ENCODE data around the gene RASGRF1. TPM values are rescaled to one million over a fixed set of nuclear protein-coding genes. Genes with fewer than 3 reads are reported as not detected.

The RASGRF1 gene
- total RNA-seq, 1 donor from 2014 or later = not detected

- Mint-ChIP-seq H3K9me3 (ENCODE audit: unreplicated experiment) (no peaks in the 10 kb centered on the region), H3K4me3 (ENCODE audit: unreplicated experiment) (no peak overlapping the region), H3K27me3 (ENCODE audit: unreplicated experiment) (peaks cover 4% of the 10 kb centered on the region), H3K4me1 (ENCODE audit: unreplicated experiment) (no peaks in the 10 kb centered on the region), H3K27ac (ENCODE audit: unreplicated experiment) (no peak overlapping the region), H3K36me3 (ENCODE audit: low read depth, unreplicated experiment) (no peaks in the 10 kb centered on the region)
- no peak for DNase-seq (ENCODE audit: low spot score)
- TF ChIP-seq CTCF (IDR thresholded peaks at IDR 0.05; ENCODE audit: unreplicated experiment) = no peak
Measured at GRCh38 chr15:79015416-79015815, 75.2 kb downstream of the RASGRF1 start.

- Mint-ChIP-seq H3K4me3 (ENCODE audit: unreplicated experiment) (no peak overlapping the region), H3K4me1 (ENCODE audit: unreplicated experiment) (no peaks in the 10 kb centered on the region), H3K9me3 (ENCODE audit: unreplicated experiment) (no peaks in the 10 kb centered on the region), H3K36me3 (ENCODE audit: low read depth, unreplicated experiment) (no peaks in the 10 kb centered on the region), H3K27ac (ENCODE audit: unreplicated experiment) (no peak overlapping the region), H3K27me3 (ENCODE audit: unreplicated experiment) (peaks cover 8% of the 10 kb centered on the region)
- DNase-seq (ENCODE audit: low spot score) = no peak
- no peak for TF ChIP-seq CTCF (IDR thresholded peaks at IDR 0.05; ENCODE audit: unreplicated experiment)
Measured at GRCh38 chr15:79010278-79010677, 80.3 kb downstream of the RASGRF1 start.

GRCh38 chr15:79009379-79009778 is 81.2 kb downstream of the RASGRF1 start:
- peaks cover 8% of the 10 kb centered on the region for H3K4me1 Mint-ChIP-seq (ENCODE audit: unreplicated experiment)
- no peak overlapping the region for H3K4me3 Mint-ChIP-seq (ENCODE audit: unreplicated experiment)
- DNase-seq (ENCODE audit: low spot score) = no peak
- no peaks in the 10 kb centered on the region for H3K9me3 Mint-ChIP-seq (ENCODE audit: unreplicated experiment)
- no peak for TF ChIP-seq CTCF (IDR thresholded peaks at IDR 0.05; ENCODE audit: unreplicated experiment)
- peaks cover 8% of the 10 kb centered on the region for H3K27me3 Mint-ChIP-seq (ENCODE audit: unreplicated experiment)
- no peak overlapping the region for H3K27ac Mint-ChIP-seq (ENCODE audit: unreplicated experiment)
- H3K36me3 Mint-ChIP-seq (ENCODE audit: low read depth, unreplicated experiment) = no peaks in the 10 kb centered on the region

GRCh38 chr15:79008659-79009058 is 81.9 kb downstream of the RASGRF1 start:
- Mint-ChIP-seq H3K4me1 (ENCODE audit: unreplicated experiment) (peaks cover 11% of the 10 kb centered on the region), H3K9me3 (ENCODE audit: unreplicated experiment) (no peaks in the 10 kb centered on the region), H3K27me3 (ENCODE audit: unreplicated experiment) (peaks cover 12% of the 10 kb centered on the region), H3K36me3 (ENCODE audit: low read depth, unreplicated experiment) (no peaks in the 10 kb centered on the region), H3K4me3 (ENCODE audit: unreplicated experiment) (no peak overlapping the region), H3K27ac (ENCODE audit: unreplicated experiment) (no peak overlapping the region)
- no peak for TF ChIP-seq CTCF (IDR thresholded peaks at IDR 0.05; ENCODE audit: unreplicated experiment)
- no peak for DNase-seq (ENCODE audit: low spot score)

GRCh38 chr15:79007066-79007465 is 83.5 kb downstream of the RASGRF1 start:
- Mint-ChIP-seq H3K4me3 (ENCODE audit: unreplicated experiment) (no peak overlapping the region), H3K9me3 (ENCODE audit: unreplicated experiment) (no peaks in the 10 kb centered on the region), H3K4me1 (ENCODE audit: unreplicated experiment) (peaks cover 11% of the 10 kb centered on the region), H3K36me3 (ENCODE audit: low read depth, unreplicated experiment) (no peaks in the 10 kb centered on the region), H3K27me3 (ENCODE audit: unreplicated experiment) (peaks cover 16% of the 10 kb centered on the region), H3K27ac (ENCODE audit: unreplicated experiment) (no peak overlapping the region)
- peak; percentile 49 for TF ChIP-seq CTCF (IDR thresholded peaks at IDR 0.05; ENCODE audit: unreplicated experiment)
- peak; percentile 82 for DNase-seq (ENCODE audit: low spot score)
